Cardiac muscle cell (in vitro differentiated cells and primary cell): Measurements from ENCODE around the gene HSP90B1. TPM values are rescaled to one million over a fixed set of nuclear protein-coding genes. Genes with fewer than 3 reads are reported as not detected.

Experiments used
- DNase-seq, 2 donors: peaks; one replicate each; pipeline versions ENCODE4 v3.0.0 to v3.0.0-alpha.2; 2010 to 2017; ENCODE audit warnings: low read depth in 1 of 2, low spot score in 1 of 2
- H3K27ac ChIP-seq: fragments of 200-600 bp; sonication (generic); 2 replicates; pipeline ENCODE4 v1.5.1; 2016
- H3K27me3 ChIP-seq: fragments of 200-600 bp; sonication (generic); 2 replicates; pipeline ENCODE4 v1.6.0; 2016; ENCODE audit warnings: control low read depth
- H3K36me3 ChIP-seq: fragments of 200-600 bp; sonication (generic); 2 replicates; pipeline ENCODE4 v1.5.1; 2016; ENCODE audit warnings: control low read depth
- H3K4me1 ChIP-seq: fragments of 200-600 bp; sonication (generic); 2 replicates; pipeline ENCODE4 v1.8.1; 2017; ENCODE audit warnings: low read depth, mild to moderate bottlenecking, mixed run types
- H3K4me3 ChIP-seq: fragments of 200-600 bp; sonication (generic); 2 replicates; pipeline ENCODE4 v1.5.1; 2016; ENCODE audit warnings: mild to moderate bottlenecking
- H3K9me3 ChIP-seq: fragments of 200-600 bp; sonication (generic); 2 replicates; pipeline ENCODE4 v1.5.1; 2017; ENCODE audit warnings: low read depth, mild to moderate bottlenecking, control low read depth
- CTCF ChIP-seq: IDR thresholded peaks from 2 replicates; pipeline ENCODE4 v1.5.1; 2012; ENCODE audit warnings: low read depth, mild to moderate bottlenecking, low read length
- polyA plus RNA-seq: library from polyadenylated mRNA; unstranded; fragments of >200 nt; fragmentation: Nextera tagmentation; extraction: Ambion mirVana; gene quantifications from 2 replicates; pipeline ENCODE4 v1.2.1, GENCODE V29; 2016
- total RNA-seq: library from RNA; depleted of rRNA; stranded (reverse); fragments of >200 nt; gene quantifications from 2 replicates; pipeline ENCODE4 v1.2.3, GENCODE V29; 2016

Gene HSP90B1
- total and polyA plus RNA-seq, 2 experiments from 2014 or later = 386 to 1,006 TPM

DNA sequence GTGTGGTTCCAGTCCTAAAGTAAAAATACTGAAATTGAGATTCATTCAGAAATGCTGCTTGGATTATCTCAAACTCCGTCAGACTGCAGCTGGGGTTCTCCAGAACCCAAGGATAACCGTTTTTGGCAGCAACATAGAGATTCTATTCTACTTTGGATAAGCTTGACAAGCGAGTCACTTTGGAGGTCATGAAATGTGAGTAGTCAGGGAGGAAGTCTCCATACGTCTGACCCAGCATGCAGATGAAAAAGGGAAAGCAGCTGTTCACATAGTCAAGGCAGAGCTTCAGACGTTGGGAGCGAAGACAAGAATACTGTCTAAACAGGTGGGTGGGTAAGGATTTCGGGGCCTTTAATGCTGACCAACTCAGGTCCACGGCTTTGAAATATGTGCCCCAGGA, 14.9 kb upstream of the HSP90B1 start:
- Histone ChIP-seq H3K36me3 (no peaks in the 10 kb centered on the region), H3K4me3 (no peak overlapping the region), H3K27ac (no peak overlapping the region), H3K4me1 (peaks cover 6% of the 10 kb centered on the region), H3K27me3 (no peaks in the 10 kb centered on the region), H3K9me3 (no peaks in the 10 kb centered on the region)
- DNase-seq = peak in 1 of 2 donors; percentile 60
- no peak for TF ChIP-seq CTCF

GRCh38 chr12:103917873-103918272, 12.3 kb upstream of the HSP90B1 start:
- DNase-seq = no peak
- Histone ChIP-seq H3K4me3 (no peak overlapping the region), H3K27ac (no peak overlapping the region), H3K4me1 (no peaks in the 10 kb centered on the region), H3K36me3 (no peaks in the 10 kb centered on the region), H3K27me3 (no peaks in the 10 kb centered on the region), H3K9me3 (no peaks in the 10 kb centered on the region)
- TF ChIP-seq CTCF = no peak

GRCh38 chr12:103924761-103925641, 5.2 kb upstream of the HSP90B1 start:
- Histone ChIP-seq H3K27me3 (no peaks in the 10 kb centered on the region), H3K9me3 (no peaks in the 10 kb centered on the region), H3K4me1 (peaks cover 15% of the 10 kb centered on the region), H3K4me3 (no peak overlapping the region), H3K36me3 (no peaks in the 10 kb centered on the region), H3K27ac (no peak overlapping the region)
- DNase-seq = peak in 1 of 2 donors; percentile 80
- TF ChIP-seq CTCF = no peak

GRCh38 chr12:103928682-103929045, 1.5 kb upstream of the HSP90B1 start:
- H3K36me3 ChIP-seq = peaks cover 21% of the 10 kb centered on the region
- H3K27ac ChIP-seq = peak overlapping the region; percentile 97
- no peak for TF ChIP-seq CTCF
- H3K9me3 ChIP-seq = no peaks in the 10 kb centered on the region
- H3K27me3 ChIP-seq = no peaks in the 10 kb centered on the region
- H3K4me3 ChIP-seq = peak overlapping the region; percentile 53
- peaks cover 33% of the 10 kb centered on the region for H3K4me1 ChIP-seq
- no peak for DNase-seq

DNA sequence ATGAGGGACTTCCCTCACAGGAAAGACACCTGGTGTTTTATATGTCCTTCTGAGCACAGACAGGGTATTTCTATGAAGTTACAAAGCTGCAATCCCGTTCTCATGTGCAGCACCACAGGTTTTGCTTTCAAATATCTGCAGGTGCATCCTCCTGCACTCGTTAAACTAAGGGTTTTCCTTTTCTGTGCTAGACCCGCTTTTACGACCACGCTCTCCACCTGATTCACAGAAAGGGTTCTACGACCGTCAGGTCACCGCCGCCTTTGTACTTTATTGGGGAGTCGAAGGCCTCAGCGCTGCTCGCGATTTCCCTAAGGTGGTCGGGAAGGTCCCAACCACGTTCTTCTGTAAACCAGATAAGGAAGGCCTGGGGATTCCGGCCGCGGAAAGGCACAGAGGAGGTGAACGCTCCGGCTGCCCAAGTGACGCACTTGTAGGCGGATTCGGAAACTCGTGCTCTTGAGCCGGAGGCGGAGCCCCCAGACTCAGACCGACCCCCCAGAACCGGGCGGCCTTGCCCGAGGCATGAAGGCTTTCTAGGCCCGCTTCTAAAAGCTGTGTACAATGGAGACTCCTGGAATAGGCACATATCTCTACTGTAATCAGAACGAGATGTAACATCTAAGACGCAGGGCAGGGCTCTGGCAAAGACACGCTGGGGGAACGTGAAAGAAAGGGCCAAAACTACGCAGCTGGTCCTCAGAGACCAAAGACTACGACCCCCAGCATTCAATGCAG, 995 bp upstream of the HSP90B1 start:
- peaks cover 27% of the 10 kb centered on the region for H3K36me3 ChIP-seq

More for the DNA sequence above, 995 bp upstream of the HSP90B1 start:
- Histone ChIP-seq H3K27me3 (no peaks in the 10 kb centered on the region), H3K4me1 (peaks cover 30% of the 10 kb centered on the region), H3K4me3 (peak overlapping the region; percentile 53), H3K9me3 (no peaks in the 10 kb centered on the region), H3K27ac (peak overlapping the region; percentile 97)
- peak; percentile 91 to 94 for DNase-seq
- TF ChIP-seq CTCF = no peak
